GM08714 (cell line): ENCODE data around the gene TNFAIP8L3.
A peak's percentile ranks its signal among the peaks of the same experiment; 100 is the strongest.

ENCODE experiments used
- H3K4me3 ChIP-seq: fragments of 200-500 bp; sonication (Bioruptor generic); 2 replicates; pipeline ENCODE4 v1.5.1; 2014; ENCODE audit warnings: mild to moderate bottlenecking, low read length, inconsistent platforms
- ZNF274 ChIP-seq: IDR thresholded peaks from 2 replicates; pipeline ENCODE4 v1.6.1; 2012; ENCODE audit warnings: mild to moderate bottlenecking, low read depth, low read length

TNFAIP8L3 gene

GRCh38 chr15:51105430-51106016 is 10.8 kb upstream of the TNFAIP8L3 start:
- no peak overlapping the region for H3K4me3 ChIP-seq
- no peak for TF ChIP-seq ZNF274

DNA sequence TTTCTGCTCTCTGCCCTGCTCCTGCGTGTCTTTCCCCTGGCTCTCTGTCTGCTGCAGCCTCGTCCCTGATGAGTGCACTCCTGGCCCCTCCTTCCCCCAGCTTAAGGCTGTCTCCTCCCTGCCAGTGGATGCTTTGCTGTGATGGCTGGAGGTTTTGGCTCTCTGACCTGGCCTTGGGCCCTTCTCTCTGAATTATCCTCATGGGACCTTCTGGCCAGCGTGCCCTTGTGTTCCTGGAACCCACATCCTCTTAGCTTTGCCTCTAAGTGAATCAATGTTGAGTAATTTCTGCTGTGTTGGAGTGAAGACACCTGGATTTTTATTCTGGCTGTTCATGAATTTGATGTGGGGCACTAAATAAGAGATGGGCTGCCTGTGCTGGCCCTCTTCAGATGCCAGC is 9.8 kb upstream of the TNFAIP8L3 start:
- no peak for TF ChIP-seq ZNF274
- H3K4me3 ChIP-seq, result no peak overlapping the region

DNA sequence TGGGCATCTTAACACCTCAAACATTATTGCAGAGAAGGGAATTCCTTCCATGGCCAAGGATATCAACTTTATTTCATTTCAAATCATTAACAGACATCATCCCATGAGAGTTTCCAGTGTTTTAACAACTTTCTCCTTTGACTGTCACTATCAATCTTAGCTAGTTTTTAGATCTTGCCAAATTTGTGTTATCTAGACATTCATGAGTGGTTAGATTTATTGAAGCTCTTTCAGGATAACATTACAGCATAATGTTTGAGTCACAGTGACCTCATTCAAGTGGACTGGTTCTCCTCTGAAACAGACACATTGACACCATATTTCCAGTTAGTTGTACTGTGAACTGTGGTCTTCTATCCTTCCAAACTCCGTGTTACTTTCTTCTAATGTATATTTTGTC is 8.6 kb upstream of the TNFAIP8L3 start:
- no peak for TF ChIP-seq ZNF274
- H3K4me3 ChIP-seq, result no peak overlapping the region

DNA sequence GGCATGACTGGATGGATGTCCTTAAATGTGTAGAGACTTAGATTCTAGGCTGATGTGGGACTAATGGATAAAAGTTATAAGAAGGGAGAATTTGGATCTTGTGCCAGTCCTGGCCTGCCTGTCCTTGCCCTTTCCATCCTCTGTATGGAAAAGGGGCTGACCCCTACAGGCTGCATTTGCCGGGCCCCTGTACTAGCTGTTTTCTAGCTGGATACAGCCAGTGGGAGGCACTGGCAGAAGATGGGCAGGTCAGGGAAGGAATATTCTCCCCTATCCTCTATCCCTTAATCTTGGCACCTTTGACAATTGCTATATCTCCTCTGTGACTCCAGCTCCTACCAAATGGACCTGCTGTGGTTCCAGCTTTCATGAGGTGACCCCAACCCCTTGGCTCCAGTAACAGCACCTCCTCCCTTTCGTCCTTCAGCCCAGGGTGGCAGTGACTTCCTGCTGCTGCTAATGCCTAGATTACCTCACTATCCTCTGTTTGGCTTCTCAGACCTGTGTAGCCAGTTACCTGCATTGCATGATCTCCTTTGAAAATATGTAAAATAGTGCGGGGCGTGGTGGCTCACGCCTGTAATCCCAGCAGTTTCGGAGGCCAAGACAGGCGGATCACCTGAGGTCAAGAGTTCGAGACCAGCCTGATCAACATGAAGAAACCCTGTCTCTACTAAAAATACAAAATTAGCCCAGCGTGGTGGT is 6.2 kb upstream of the TNFAIP8L3 start:
- no peak for TF ChIP-seq ZNF274
- no peak overlapping the region for H3K4me3 ChIP-seq

DNA sequence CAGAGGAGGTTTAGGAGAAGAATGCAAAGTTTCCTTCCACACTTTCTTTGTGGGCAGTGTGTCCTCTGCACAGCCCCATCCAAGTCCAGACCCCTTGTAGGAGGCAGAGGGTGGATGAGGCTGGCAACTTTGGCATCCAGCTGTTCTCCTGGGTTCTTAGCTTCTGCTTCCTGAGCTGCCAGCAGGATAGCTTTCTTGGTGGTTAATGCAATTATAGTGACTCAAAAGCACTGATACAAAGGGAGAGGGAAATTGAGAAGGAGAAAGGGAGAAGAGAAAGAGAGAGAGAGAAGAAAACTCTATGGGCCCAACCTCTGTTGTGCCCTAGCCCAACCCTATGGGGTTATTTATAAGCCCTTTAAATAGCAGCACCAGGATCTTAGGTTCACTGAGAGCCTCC is 4.5 kb upstream of the TNFAIP8L3 start:
- no peak overlapping the region for H3K4me3 ChIP-seq
- no peak for TF ChIP-seq ZNF274

GRCh38 chr15:51098331-51098619 is 3.6 kb upstream of the TNFAIP8L3 start:
- TF ChIP-seq ZNF274, result no peak
- H3K4me3 ChIP-seq, result no peak overlapping the region

DNA sequence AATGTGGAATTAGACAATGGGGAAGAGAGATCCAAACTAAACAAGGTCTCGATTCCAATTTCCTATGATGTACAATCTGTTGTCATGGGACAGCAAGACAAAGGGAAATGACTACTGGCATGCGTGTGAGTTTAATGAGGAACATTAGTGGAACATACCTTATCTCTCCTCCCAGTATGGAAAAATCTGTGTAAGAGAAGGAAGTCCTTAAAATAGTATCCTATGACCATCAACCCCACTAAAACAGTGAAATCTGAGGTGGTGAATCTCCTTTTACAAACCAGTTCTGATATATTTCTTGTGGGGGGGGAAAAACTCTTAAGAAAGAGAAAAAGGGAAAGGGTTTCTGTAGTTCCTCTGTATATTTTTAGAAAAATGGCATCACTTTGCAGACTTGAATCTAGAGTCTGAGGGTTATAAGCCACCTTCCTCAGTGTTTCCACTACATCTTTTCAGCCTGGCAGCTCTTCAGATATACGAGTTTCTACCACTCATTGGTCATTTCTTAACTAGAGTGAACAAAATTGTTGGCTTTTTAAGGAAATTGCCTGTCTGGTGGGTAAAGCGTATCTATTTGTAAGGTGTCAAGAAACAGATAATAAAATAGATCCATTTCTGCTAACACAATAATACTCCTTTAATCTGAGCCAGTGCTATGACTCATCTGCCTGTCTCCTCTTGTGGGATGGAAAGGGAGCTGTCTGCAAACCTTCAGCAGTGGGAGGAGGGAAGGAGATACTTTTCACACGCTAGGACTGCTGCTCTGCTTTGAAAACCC is 3.0 kb upstream of the TNFAIP8L3 start:
- TF ChIP-seq ZNF274, result no peak
- no peak overlapping the region for H3K4me3 ChIP-seq

DNA sequence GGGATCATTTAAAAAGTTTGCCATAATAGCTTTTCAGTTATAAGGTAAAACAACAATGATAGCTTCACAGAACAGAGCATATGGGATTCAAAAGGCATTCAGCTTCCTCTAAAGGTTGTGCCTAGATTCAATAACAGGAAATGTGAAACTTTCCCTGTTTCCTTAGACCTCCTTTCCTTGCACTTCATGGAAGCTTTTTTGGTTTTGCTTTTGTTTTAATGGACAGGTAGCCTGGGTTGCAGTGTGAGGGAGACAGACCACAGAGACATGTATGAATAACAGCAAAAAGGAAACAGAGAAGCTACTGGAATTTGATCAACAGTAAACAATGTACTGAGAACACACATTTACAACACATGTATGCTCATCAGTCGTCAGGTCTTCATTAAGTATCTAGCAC is 2.3 kb upstream of the TNFAIP8L3 start:
- H3K4me3 ChIP-seq, result no peak overlapping the region
- TF ChIP-seq ZNF274, result no peak

DNA sequence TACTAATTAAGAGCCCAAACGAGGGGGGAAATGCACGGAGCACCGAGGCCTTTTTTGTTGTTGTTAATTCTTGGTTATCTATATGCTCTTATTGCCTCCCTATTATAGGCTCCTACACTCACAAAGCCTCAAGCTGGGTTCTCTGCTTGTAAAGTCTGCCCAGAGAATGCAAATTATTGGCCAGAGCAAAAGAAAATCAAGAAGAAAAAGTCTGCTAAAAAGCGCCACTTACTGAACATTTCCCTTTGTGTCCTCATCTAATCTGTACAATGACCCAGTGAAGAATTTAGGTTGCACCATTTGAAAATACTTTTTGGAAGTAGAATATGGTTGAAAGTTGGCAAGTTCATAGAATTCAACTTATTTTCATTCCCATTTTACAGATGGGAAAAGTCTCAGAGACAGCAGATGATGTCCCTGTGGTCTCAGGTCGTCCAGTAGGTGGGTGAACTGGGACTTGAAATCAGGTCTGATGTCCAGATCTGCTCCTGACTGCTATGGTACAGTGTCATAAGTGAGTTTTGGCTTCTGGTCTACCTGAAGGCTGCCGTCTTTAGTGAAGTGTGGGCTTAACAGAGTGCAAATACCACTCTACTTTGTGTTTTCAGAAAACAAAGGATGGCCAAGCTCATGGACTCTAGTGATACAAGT is 1.1 kb upstream of the TNFAIP8L3 start:
- TF ChIP-seq ZNF274, result no peak
- no peak overlapping the region for H3K4me3 ChIP-seq

- no peak for TF ChIP-seq ZNF274
- peak overlapping the region; percentile 29; the same call in 1 of the 2 replicates for H3K4me3 ChIP-seq
Measured at GRCh38 chr15:51093839-51094605, 684 bp downstream of the TNFAIP8L3 start.

DNA sequence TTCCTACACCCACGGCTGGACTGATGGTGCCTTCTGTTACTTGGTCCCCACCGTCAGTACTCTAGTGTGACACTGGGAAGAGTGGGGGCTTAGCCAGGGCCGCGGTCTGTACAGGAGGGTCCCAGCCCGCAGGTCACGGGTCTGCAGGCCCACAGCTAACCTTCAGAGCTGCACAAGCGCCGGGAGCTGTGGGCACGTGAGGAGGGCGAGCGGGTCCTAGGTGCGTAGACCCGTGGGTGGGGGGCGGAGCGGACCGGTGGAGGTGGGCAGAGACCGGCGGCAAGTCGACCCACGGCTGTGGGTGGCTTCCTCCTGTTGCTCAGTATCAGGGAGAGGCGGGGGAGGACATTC is 1.2 kb downstream of the TNFAIP8L3 start:
- H3K4me3 ChIP-seq, result no peak overlapping the region
- no peak for TF ChIP-seq ZNF274

- H3K4me3 ChIP-seq, result no peak overlapping the region
- TF ChIP-seq ZNF274, result no peak
Measured at GRCh38 chr15:51092480-51093040, 2.1 kb downstream of the TNFAIP8L3 start.

DNA sequence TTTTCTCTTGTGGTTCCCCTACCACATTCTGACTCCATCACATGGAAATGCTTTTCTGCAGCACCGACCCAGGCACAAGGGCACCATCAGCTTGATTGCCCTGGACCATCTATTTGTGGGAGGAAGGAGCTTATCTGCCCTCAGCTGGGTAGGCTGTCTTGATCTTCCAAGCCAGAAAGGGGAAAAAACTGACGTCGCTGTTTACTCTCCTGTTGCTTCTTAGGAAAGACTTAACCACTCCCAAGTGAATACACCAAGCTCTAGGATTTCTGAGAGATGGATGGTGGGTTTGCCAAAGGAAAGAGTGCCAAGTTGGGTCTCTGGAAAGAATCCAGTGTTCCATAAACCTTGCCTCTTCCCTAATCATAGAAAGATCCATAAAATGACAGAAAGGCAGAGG is 4.0 kb downstream of the TNFAIP8L3 start:
- no peak for TF ChIP-seq ZNF274
- no peak overlapping the region for H3K4me3 ChIP-seq

DNA sequence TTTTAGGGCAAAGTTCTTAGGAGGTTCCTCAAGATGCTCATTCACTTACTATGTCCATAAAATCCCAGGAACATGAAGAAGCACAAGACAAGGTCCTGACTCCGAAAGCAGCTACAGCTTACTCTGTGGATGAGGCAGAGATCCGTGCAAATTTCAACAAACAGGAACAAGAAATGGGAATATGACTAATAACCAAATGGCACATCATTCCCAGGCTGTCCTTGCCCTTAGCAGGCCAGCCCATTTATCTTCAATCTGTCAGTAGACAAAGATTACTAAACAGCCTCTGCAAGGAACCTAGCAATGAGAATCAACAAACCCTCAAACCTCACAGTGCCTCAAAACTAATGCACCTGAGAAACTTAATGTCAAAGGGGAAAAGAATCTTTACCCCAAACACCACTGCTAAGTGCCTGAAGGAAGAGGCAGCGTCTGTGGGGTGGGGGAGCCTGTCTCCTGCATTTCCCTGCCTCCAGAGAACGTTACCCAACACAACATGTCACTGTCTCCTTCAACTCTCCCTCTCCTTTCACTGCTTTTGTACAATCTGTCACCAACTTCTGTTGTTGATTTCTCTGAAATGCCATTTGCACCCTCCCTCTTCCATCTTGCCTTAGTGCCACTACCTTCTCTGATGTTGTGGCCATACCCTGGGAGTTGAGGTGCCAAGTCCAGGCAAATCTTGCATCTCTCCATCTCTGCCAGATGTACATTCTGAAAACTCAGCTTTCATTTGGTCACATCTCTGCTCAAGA is 4.8 kb downstream of the TNFAIP8L3 start:
- TF ChIP-seq ZNF274, result no peak
- H3K4me3 ChIP-seq, result no peak overlapping the region
